Mesendoderm (in vitro differentiated cells): ENCODE results near the gene ACSS2.

Experiments used
- DNase-seq: peaks from one replicate; pipeline ENCODE4 v3.0.0; 2013
- H2AK5ac ChIP-seq: 2 replicates; pipeline ENCODE4 v1.6.1; 2013; ENCODE audit warnings: low read length, inconsistent platforms
- H2BK120ac ChIP-seq: 2 replicates; pipeline ENCODE4 v1.6.1; 2013; ENCODE audit warnings: low read depth, mild to moderate bottlenecking, low read length, moderate library complexity, mixed read lengths
- H2BK15ac ChIP-seq: replicated peaks from 2 replicates; pipeline ENCODE4 v1.6.1; 2013; ENCODE audit warnings: low read depth, mild to moderate bottlenecking, moderate library complexity
- H2BK5ac ChIP-seq: 2 replicates; pipeline ENCODE4 v1.6.1; 2013; ENCODE audit warnings: low read length, inconsistent platforms
- H3K18ac ChIP-seq: 2 replicates; pipeline ENCODE4 v1.6.1; 2013; ENCODE audit warnings: mild to moderate bottlenecking, low read length, mixed read lengths
- H3K23ac ChIP-seq: one replicate; pipeline ENCODE4 v1.6.1; 2013; ENCODE audit warnings: low read length
- H3K27ac ChIP-seq: 2 replicates; pipeline ENCODE4 v1.5.1; 2013; ENCODE audit warnings: low read depth, mild to moderate bottlenecking, inconsistent platforms, low read length, moderate library complexity
- H3K27me3 ChIP-seq: 2 replicates; pipeline ENCODE4 v1.6.1; 2013; ENCODE audit warnings: low read length, control low read depth, mild to moderate bottlenecking, inconsistent platforms; ENCODE audit not compliant: insufficient read depth, poor library complexity
- H3K36me3 ChIP-seq: 2 replicates; pipeline ENCODE4 v1.6.1; 2013; ENCODE audit warnings: low read length, inconsistent platforms; ENCODE audit not compliant: control insufficient read depth, insufficient read depth
- H3K4ac ChIP-seq: one replicate; pipeline ENCODE4 v1.6.1; 2013; ENCODE audit warnings: low read depth, mild to moderate bottlenecking, low read length, moderate library complexity
- H3K4me1 ChIP-seq: 2 replicates; pipeline ENCODE4 v1.6.1; 2013; ENCODE audit warnings: low read depth, low read length, inconsistent platforms; ENCODE audit not compliant: control insufficient read depth
- H3K4me2 ChIP-seq: 2 replicates; pipeline ENCODE4 v1.6.1; 2013; ENCODE audit warnings: low read length
- H3K4me3 ChIP-seq: 2 replicates; pipeline ENCODE4 v1.5.1; 2013; ENCODE audit warnings: mild to moderate bottlenecking, low read length
- H3K56ac ChIP-seq: one replicate; pipeline ENCODE4 v1.6.1; 2013; ENCODE audit warnings: low read length
- H3K79me1 ChIP-seq: 2 replicates; pipeline ENCODE4 v1.6.1; 2013; ENCODE audit warnings: low read length, inconsistent platforms
- H3K79me2 ChIP-seq: 2 replicates; pipeline ENCODE4 v1.6.1; 2013; ENCODE audit warnings: mild to moderate bottlenecking, low read length; ENCODE audit not compliant: control insufficient read depth, insufficient read depth
- H3K9ac ChIP-seq: 2 replicates; pipeline ENCODE4 v1.6.1; 2013; ENCODE audit warnings: low read length, inconsistent platforms
- H4K5ac ChIP-seq: one replicate; pipeline ENCODE4 v1.6.1; 2013; ENCODE audit warnings: low read length
- H4K8ac ChIP-seq: one replicate; pipeline ENCODE4 v1.6.1; 2013; ENCODE audit warnings: low read depth, mild to moderate bottlenecking, control low read depth, low read length, moderate library complexity
- WGBS: extraction: QIAGEN DNeasy Blood & Tissue Kit; methylation state at CpG from one replicate; pipeline ENCODE4 v1.1.7; 2013; ENCODE audit warnings: low lambda C conversion rate, missing lambda C conversion rate; ENCODE audit not compliant: insufficient coverage; ENCODE audit errors: extremely low coverage; 5-methylcytosine and 5-hydroxymethylcytosine counted together

Gene ACSS2

GRCh38 chr20:34883809-34884208 lies 7.4 kb downstream of the ACSS2 start:
- Histone ChIP-seq H3K4me3 (no peak overlapping the region), H3K4me1 (no peaks in the 10 kb centered on the region), H3K79me2 (no peaks in the 10 kb centered on the region), H3K9ac (no peak overlapping the region), H3K4me2 (no peak overlapping the region), H3K56ac (no peak overlapping the region), H3K18ac (no peak overlapping the region), H4K5ac (no peak overlapping the region), H2AK5ac (no peak overlapping the region), H2BK15ac (no peak overlapping the region), H3K23ac (no peak overlapping the region), H2BK5ac (no peak overlapping the region), H3K27me3 (no peaks in the 10 kb centered on the region), H3K4ac (no peak overlapping the region), H3K36me3 (no peaks in the 10 kb centered on the region), H3K27ac (no peak overlapping the region), H2BK120ac (no peak overlapping the region), H3K79me1 (no peaks in the 10 kb centered on the region), H4K8ac (no peak overlapping the region)
- no CpG with 5 or more reads among the region's 4 CpGs for WGBS
- no peak for DNase-seq

GRCh38 chr20:34884260-34884659 lies 7.8 kb downstream of the ACSS2 start:
- no peak overlapping the region for H3K18ac ChIP-seq
- no peak overlapping the region for H2AK5ac ChIP-seq
- H2BK15ac ChIP-seq = no peak overlapping the region
- no peak overlapping the region for H2BK5ac ChIP-seq
- H3K27me3 ChIP-seq = no peaks in the 10 kb centered on the region
- H3K79me1 ChIP-seq = no peaks in the 10 kb centered on the region
- H3K4me3 ChIP-seq = no peak overlapping the region
- no peak overlapping the region for H3K27ac ChIP-seq
- H3K4me1 ChIP-seq = no peaks in the 10 kb centered on the region
- no peak overlapping the region for H2BK120ac ChIP-seq
- DNase-seq = no peak
- no peaks in the 10 kb centered on the region for H3K36me3 ChIP-seq
- no peak overlapping the region for H4K8ac ChIP-seq
- no peak overlapping the region for H3K4ac ChIP-seq
- no CpG with 5 or more reads among the region's 1 CpG for WGBS
- H3K23ac ChIP-seq = no peak overlapping the region
- no peak overlapping the region for H3K9ac ChIP-seq
- no peak overlapping the region for H3K4me2 ChIP-seq
- H4K5ac ChIP-seq = no peak overlapping the region
- no peaks in the 10 kb centered on the region for H3K79me2 ChIP-seq
- no peak overlapping the region for H3K56ac ChIP-seq

GRCh38 chr20:34886122-34886521 lies 9.7 kb downstream of the ACSS2 start:
- Histone ChIP-seq H4K5ac (no peak overlapping the region), H2AK5ac (no peak overlapping the region), H3K23ac (no peak overlapping the region), H4K8ac (no peak overlapping the region), H3K4ac (no peak overlapping the region), H2BK15ac (no peak overlapping the region), H3K56ac (no peak overlapping the region), H3K27me3 (no peaks in the 10 kb centered on the region), H3K4me2 (no peak overlapping the region), H3K18ac (no peak overlapping the region), H2BK5ac (no peak overlapping the region), H2BK120ac (no peak overlapping the region), H3K9ac (no peak overlapping the region), H3K4me3 (no peak overlapping the region), H3K79me2 (no peaks in the 10 kb centered on the region), H3K79me1 (no peaks in the 10 kb centered on the region), H3K27ac (no peak overlapping the region), H3K4me1 (no peaks in the 10 kb centered on the region), H3K36me3 (no peaks in the 10 kb centered on the region)
- no peak for DNase-seq
- WGBS = no CpG with 5 or more reads among the region's 3 CpGs

- H2AK5ac ChIP-seq = no peak overlapping the region
- no peak overlapping the region for H3K27ac ChIP-seq
- H4K8ac ChIP-seq = no peak overlapping the region
- no peaks in the 10 kb centered on the region for H3K27me3 ChIP-seq
- no peak overlapping the region for H2BK5ac ChIP-seq
- no peak overlapping the region for H3K4me2 ChIP-seq
- H2BK15ac ChIP-seq = no peak overlapping the region
- no peak overlapping the region for H3K23ac ChIP-seq
- H4K5ac ChIP-seq = no peak overlapping the region
- no peak overlapping the region for H3K4ac ChIP-seq
- H3K4me3 ChIP-seq = no peak overlapping the region
- no peak overlapping the region for H3K18ac ChIP-seq
- no peaks in the 10 kb centered on the region for H3K4me1 ChIP-seq
- no peaks in the 10 kb centered on the region for H3K79me2 ChIP-seq
- no peak overlapping the region for H2BK120ac ChIP-seq
- no peak overlapping the region for H3K9ac ChIP-seq
- no peak overlapping the region for H3K56ac ChIP-seq
- WGBS = no CpG with 5 or more reads among the region's 3 CpGs
- H3K36me3 ChIP-seq = no peaks in the 10 kb centered on the region
- no peak for DNase-seq
- H3K79me1 ChIP-seq = no peaks in the 10 kb centered on the region
Observed at GRCh38 chr20:34887023-34887422, 10.6 kb downstream of the ACSS2 start.

GRCh38 chr20:34888468-34888867 lies 12.1 kb downstream of the ACSS2 start:
- H3K4me1 ChIP-seq = no peaks in the 10 kb centered on the region
- no peak for DNase-seq
- no peak overlapping the region for H4K5ac ChIP-seq
- H3K79me2 ChIP-seq = no peaks in the 10 kb centered on the region
- H3K4me3 ChIP-seq = no peak overlapping the region
- no peak overlapping the region for H2BK15ac ChIP-seq
- H3K36me3 ChIP-seq = no peaks in the 10 kb centered on the region
- H2BK5ac ChIP-seq = no peak overlapping the region
- WGBS = no CpG with 5 or more reads among the region's 1 CpG
- H3K4me2 ChIP-seq = no peak overlapping the region
- no peak overlapping the region for H2AK5ac ChIP-seq
- no peak overlapping the region for H4K8ac ChIP-seq
- H3K9ac ChIP-seq = no peak overlapping the region
- no peak overlapping the region for H3K27ac ChIP-seq
- no peak overlapping the region for H3K18ac ChIP-seq
- H3K79me1 ChIP-seq = no peaks in the 10 kb centered on the region
- H2BK120ac ChIP-seq = no peak overlapping the region
- H3K23ac ChIP-seq = no peak overlapping the region
- no peaks in the 10 kb centered on the region for H3K27me3 ChIP-seq
- no peak overlapping the region for H3K56ac ChIP-seq
- no peak overlapping the region for H3K4ac ChIP-seq

GRCh38 chr20:34891166-34892062 lies 15.0 kb downstream of the ACSS2 start:
- no peak overlapping the region for H3K27ac ChIP-seq
- no peaks in the 10 kb centered on the region for H3K4me1 ChIP-seq
- no peak overlapping the region for H3K9ac ChIP-seq
- no peaks in the 10 kb centered on the region for H3K36me3 ChIP-seq
- H2AK5ac ChIP-seq = no peak overlapping the region
- H2BK15ac ChIP-seq = no peak overlapping the region
- H3K4me3 ChIP-seq = no peak overlapping the region
- no peak overlapping the region for H4K8ac ChIP-seq
- H3K4me2 ChIP-seq = no peak overlapping the region
- WGBS = no CpG with 5 or more reads among the region's 2 CpGs
- H4K5ac ChIP-seq = no peak overlapping the region
- H3K27me3 ChIP-seq = no peaks in the 10 kb centered on the region
- H3K18ac ChIP-seq = no peak overlapping the region
- no peaks in the 10 kb centered on the region for H3K79me2 ChIP-seq
- H3K23ac ChIP-seq = no peak overlapping the region
- H3K79me1 ChIP-seq = no peaks in the 10 kb centered on the region
- H3K4ac ChIP-seq = no peak overlapping the region
- no peak overlapping the region for H2BK120ac ChIP-seq
- no peak overlapping the region for H3K56ac ChIP-seq
- no peak for DNase-seq
- H2BK5ac ChIP-seq = no peak overlapping the region
